NCI-H345 treated with DMSO at 0.1 percent for 48 hours (cell line): ENCODE results near the gene LIN9.
"Not testable (repeated sequence)": the region's sequence is repeated elsewhere in the genome, so short reads cannot be mapped to it uniquely, and the experiment has no call there.

Experiments
- DNase-seq: peaks from one replicate; lab custom pipeline; 2025; ENCODE audit not compliant: unreplicated experiment; lab: John Stamatoyannopoulos, UW

Gene LIN9

GRCh38 chr1:226216056-226216455, 92.9 kb downstream of the LIN9 start:
- DNase-seq = no peak

GRCh38 chr1:226215239-226215638, 93.7 kb downstream of the LIN9 start:
- no peak for DNase-seq

GRCh38 chr1:226212545-226212944, 96.4 kb downstream of the LIN9 start:
- DNase-seq = no peak

GRCh38 chr1:226211181-226211821, 97.7 kb downstream of the LIN9 start:
- no peak for DNase-seq

GRCh38 chr1:226210571-226211176, 98.3 kb downstream of the LIN9 start:
- no peak for DNase-seq

GRCh38 chr1:226209307-226210059, 99.5 kb downstream of the LIN9 start:
- no peak for DNase-seq

- DNase-seq = no peak
Measured at GRCh38 chr1:226207048-226207447, 101.9 kb downstream of the LIN9 start.

- no peak for DNase-seq
Measured at GRCh38 chr1:226204198-226204597, 104.8 kb downstream of the LIN9 start.

GRCh38 chr1:226203655-226204054, 105.3 kb downstream of the LIN9 start:
- no peak for DNase-seq

GRCh38 chr1:226203240-226203639, 105.7 kb downstream of the LIN9 start:
- no peak for DNase-seq

- not testable (repeated sequence) for DNase-seq
Measured at GRCh38 chr1:226202666-226203065, 106.3 kb downstream of the LIN9 start.

GRCh38 chr1:226202246-226202645, 106.7 kb downstream of the LIN9 start:
- no peak for DNase-seq

- no peak for DNase-seq
Measured at GRCh38 chr1:226201029-226201593, 107.9 kb downstream of the LIN9 start.

- DNase-seq = no peak
Measured at GRCh38 chr1:226199971-226200370, 109.0 kb downstream of the LIN9 start.

GRCh38 chr1:226195144-226195543, 113.8 kb downstream of the LIN9 start:
- DNase-seq = no peak

GRCh38 chr1:226187380-226187779, 121.6 kb downstream of the LIN9 start:
- DNase-seq = no peak

- no peak for DNase-seq
Measured at GRCh38 chr1:226187019-226187322, 122.0 kb downstream of the LIN9 start.

- peak; percentile 86 for DNase-seq
Measured at GRCh38 chr1:226186124-226187018, 122.6 kb downstream of the LIN9 start, which contains the start of gene ACBD3. ACBD3 (minus strand) TSS chr1:226186741; CDS start chr1:226186675, 66 bp downstream.

- no peak for DNase-seq
Measured at GRCh38 chr1:226185141-226186036, 123.6 kb downstream of the LIN9 start.
